Left cardiac atrium (tissue), 4 donors: ENCODE data around the gene CPED1. TPM values are rescaled to one million over a fixed set of nuclear protein-coding genes. Genes with fewer than 3 reads are reported as not detected.
"Not testable (repeated sequence)": the region's sequence is repeated elsewhere in the genome, so short reads cannot be mapped to it uniquely, and the experiment has no call there.

Experiments used
- ATAC-seq, 2 donors: fragments of 200-7000 bp; cut with Tn5 transposase; one replicate each; pipeline ENCODE4 v1.9.1; 2020; ENCODE audit warnings: mild to moderate bottlenecking in 2 of 2, moderate library complexity in 2 of 2
- DNase-seq: peaks from one replicate; pipeline ENCODE4 v3.0.0-alpha.2; 2020
- intact Hi-C, 2 donors: fragments of 100-400 bp; cut with DNase I; formaldehyde crosslinking; loops; one replicate each; pipeline versions ENCODE4 v1.14.1 to v1.15.1; 2022 to 2023
- total RNA-seq, 2 donors: library from RNA; stranded (reverse); fragmentation: NEBNext Ultra II Directional; extraction: Animal tissue kit (Norgen Biotek cat#: 25700); gene quantifications; one replicate each; pipeline ENCODE4 v1.2.1, GENCODE V29; 2021
- donor health status: DM: no; HTN: yes; CAD: no.
- donor health status: DM: no; HTN: yes; CAD: no; lungs with severe emphysema.
- donor health status: DM: yes; HTN: yes; CAD: no.
- donor health status: Dilated cardiomyopathy.

Gene CPED1
- total RNA-seq, 2 donors from 2014 or later: 19.2 to 27.0 TPM

GRCh38 chr7:121049028-121049791 lies 60.7 kb downstream of the CPED1 start:
- ATAC-seq: no peak
- DNase-seq: no peak
- intact Hi-C loops: no loop called here

- no peak for DNase-seq
- no peak for ATAC-seq
- intact Hi-C loops: no loop called here
These were observed 61.4 kb downstream of the CPED1 start for GRCh38 chr7:121049897-121050296.

- no peak for DNase-seq
- intact Hi-C loops: no loop called here
- ATAC-seq: no peak
These were observed 64.7 kb downstream of the CPED1 start for GRCh38 chr7:121053219-121053618.

- ATAC-seq (no peak), DNase-seq (no peak)
- intact Hi-C loops: no loop called here
These were observed 66.4 kb downstream of the CPED1 start for GRCh38 chr7:121054925-121055324.

GRCh38 chr7:121057878-121058277 lies 69.4 kb downstream of the CPED1 start:
- intact Hi-C loops: no loop called here

GRCh38 chr7:121058975-121059374 lies 70.5 kb downstream of the CPED1 start:
- ATAC-seq (no peak), DNase-seq (no peak)
- intact Hi-C loops: no loop called here

More at GRCh38 chr7:121057878-121058277, 69.4 kb downstream of the CPED1 start:
- DNase-seq (no peak), ATAC-seq (no peak)

- intact Hi-C loops, DNase-seq: not testable (repeated sequence)
These were observed 71.5 kb downstream of the CPED1 start for GRCh38 chr7:121059979-121060509.

GRCh38 chr7:121061677-121062582 lies 73.4 kb downstream of the CPED1 start:
- DNase-seq: no peak
- ATAC-seq: no peak
- intact Hi-C loops: no loop called here

More at GRCh38 chr7:121059979-121060509, 71.5 kb downstream of the CPED1 start:
- ATAC-seq: not testable (repeated sequence)

- ATAC-seq: no peak
- intact Hi-C loops: no loop called here
- DNase-seq: no peak
These were observed 74.3 kb downstream of the CPED1 start for GRCh38 chr7:121062671-121063279.

- DNase-seq, intact Hi-C loops, ATAC-seq: not testable (repeated sequence)
These were observed 79.2 kb downstream of the CPED1 start for GRCh38 chr7:121067717-121068116.

GRCh38 chr7:121069346-121070100 lies 81.0 kb downstream of the CPED1 start:
- peak; percentile 89 to 90 for ATAC-seq
- intact Hi-C loops: no loop called here
- DNase-seq: no peak

GRCh38 chr7:121071132-121071531 lies 82.6 kb downstream of the CPED1 start:
- intact Hi-C loops: no loop called here
- ATAC-seq (no peak), DNase-seq (no peak)

- ATAC-seq (no peak), DNase-seq (no peak)
- intact Hi-C loops: no loop called here
These were observed 83.2 kb downstream of the CPED1 start for GRCh38 chr7:121071662-121072061.

GRCh38 chr7:121072826-121073225 lies 84.3 kb downstream of the CPED1 start:
- no peak for ATAC-seq
- DNase-seq: no peak
- intact Hi-C loops: no loop called here

GRCh38 chr7:121073463-121074099 lies 85.1 kb downstream of the CPED1 start:
- intact Hi-C loops: no loop called here
- DNase-seq: no peak
- no peak for ATAC-seq

GRCh38 chr7:121075424-121075841 lies 86.9 kb downstream of the CPED1 start:
- intact Hi-C loops, DNase-seq, ATAC-seq: not testable (repeated sequence)

- ATAC-seq (no peak), DNase-seq (no peak)
- intact Hi-C loops: no loop called here
These were observed 87.4 kb downstream of the CPED1 start for GRCh38 chr7:121075952-121076349.
